CD4-positive, alpha-beta T cell treated with Interferon alpha-2 for 1 hour (primary cell): ENCODE results near the gene ARHGAP26.
A peak's percentile ranks its signal among the peaks of the same experiment; 100 is the strongest.

ENCODE experiments used
- DNase-seq, 2 donors: peaks; one replicate each; pipeline ENCODE4 v3.0.0-alpha.2; 2020 to 2022

ARHGAP26 gene

GRCh38 chr5:143153332-143154119 lies 383.3 kb downstream of the ARHGAP26 start:
- DNase-seq, result no peak

DNA sequence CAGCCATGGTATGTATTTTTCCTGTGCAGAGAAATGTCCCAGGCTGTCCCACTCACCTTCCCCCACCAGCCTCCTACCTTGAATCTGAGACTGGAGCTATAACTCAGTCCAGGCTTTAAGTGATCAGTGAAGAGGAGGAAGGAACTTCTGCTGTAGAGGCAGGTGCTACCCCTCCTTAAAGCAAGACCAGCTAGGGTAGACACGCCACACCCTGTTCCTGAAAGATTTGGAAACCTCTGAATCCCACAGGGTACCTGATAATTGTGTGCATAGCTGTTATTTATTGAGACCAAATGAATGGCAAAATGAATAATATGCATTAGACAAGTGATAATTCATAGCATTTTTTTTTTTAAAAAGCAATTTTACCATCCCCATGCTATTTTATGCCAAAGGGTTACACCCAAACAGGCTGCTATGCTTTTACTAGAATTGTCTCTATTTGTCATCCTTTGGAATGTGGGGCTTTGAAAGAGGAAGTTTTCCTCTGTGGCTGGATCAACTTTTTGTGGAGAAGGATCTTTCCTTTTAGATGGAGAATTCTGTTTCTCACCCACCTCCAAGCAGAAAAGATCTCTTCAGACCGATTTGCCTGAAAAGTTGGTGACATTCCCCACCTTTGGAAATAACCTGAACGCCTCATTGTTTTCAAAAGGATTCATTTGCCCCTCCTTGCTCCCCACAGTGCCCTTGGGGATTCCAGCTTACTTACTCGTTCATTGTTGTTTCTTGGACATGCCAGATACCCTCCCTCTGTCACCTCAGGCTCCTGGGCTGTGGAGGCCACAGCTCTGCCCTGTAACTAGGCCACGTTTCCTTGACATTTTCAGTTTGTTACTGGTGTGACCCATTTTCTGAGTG lies 384.6 kb downstream of the ARHGAP26 start:
- DNase-seq, result no peak

- DNase-seq, result no peak
These were observed 385.3 kb downstream of the ARHGAP26 start for GRCh38 chr5:143155455-143155854.

- DNase-seq, result no peak
These were observed 385.9 kb downstream of the ARHGAP26 start for GRCh38 chr5:143156086-143156485.

DNA sequence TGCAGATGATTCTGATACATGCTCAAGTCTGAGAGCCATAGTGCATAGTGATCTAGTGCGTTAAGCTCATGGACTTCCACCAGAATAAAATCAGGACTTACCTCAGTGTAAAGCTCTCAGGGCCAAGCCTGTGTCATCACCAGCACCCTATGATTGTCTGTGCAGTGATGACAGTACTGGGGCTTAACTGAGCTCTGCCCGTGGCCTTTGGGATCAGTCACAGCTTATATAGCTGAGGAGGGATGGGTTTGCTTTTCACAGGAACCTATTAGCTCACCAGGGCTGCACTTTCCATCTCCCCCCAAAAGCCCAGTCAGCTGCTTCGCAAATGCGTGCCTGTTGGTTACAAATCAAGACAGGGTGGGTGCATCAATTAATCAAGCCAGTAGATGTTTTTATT lies 386.4 kb downstream of the ARHGAP26 start:
- DNase-seq, result no peak

DNA sequence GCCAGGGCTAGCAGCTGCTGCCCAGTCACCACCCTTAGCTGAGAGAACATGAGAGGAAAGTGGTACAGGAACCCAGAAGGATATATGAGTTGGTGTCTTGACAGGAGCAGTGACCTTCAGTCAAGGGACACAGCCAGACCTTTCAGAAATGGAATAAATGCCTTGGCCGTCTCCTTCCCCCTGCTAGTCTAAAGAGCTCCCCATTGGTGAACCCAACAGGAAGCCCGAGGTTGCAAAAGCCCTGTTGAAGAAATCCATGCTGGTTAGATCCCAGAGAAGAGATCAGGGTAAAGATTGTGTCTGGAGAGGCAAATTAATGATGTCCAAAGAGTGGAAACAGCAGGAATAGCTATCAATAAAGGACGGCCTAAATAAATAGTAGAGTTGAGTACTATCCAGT lies 388.9 kb downstream of the ARHGAP26 start:
- DNase-seq, result no peak

- DNase-seq, result peak in 1 of 2 donors; percentile 47
These were observed 391.8 kb downstream of the ARHGAP26 start for GRCh38 chr5:143161885-143162540.

DNA sequence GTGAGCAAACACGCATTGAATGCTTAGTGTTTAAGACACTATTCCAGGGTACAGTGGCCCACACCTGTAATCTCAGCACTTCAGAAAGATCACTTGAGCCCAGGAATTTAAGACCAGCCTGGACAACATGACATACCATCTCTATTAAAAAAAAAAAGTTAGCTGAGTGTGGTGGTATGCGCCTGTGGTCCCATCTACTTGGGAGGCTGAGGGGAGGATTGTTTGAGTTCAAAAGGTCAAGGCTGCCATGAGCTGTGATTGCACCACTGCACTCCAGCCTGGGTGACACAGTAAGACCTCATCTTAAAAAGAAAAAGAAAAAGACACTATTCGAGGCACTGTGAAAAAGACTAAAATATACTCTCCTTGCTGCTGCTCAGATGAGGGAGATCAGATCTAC lies 392.6 kb downstream of the ARHGAP26 start:
- DNase-seq, result no peak

DNA sequence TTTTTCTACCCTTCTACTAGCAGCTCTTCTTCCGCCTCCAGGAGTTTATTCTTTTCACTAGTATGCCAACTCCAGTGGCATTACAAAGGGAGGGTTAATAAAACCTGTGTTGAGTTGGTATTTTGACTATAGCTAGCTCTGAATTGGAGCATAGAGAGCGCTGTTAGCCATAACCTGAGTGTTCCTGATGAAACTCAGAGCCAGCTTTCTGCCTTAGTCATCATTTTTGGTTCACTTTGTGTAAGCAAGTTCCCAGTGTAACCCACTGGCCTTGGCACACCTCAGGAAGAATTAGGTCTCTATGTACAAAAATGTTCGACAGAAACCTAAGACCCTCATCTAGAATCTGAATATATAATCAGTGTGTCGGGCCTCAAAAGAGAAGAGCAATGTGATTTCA lies 394.4 kb downstream of the ARHGAP26 start:
- DNase-seq, result no peak

DNA sequence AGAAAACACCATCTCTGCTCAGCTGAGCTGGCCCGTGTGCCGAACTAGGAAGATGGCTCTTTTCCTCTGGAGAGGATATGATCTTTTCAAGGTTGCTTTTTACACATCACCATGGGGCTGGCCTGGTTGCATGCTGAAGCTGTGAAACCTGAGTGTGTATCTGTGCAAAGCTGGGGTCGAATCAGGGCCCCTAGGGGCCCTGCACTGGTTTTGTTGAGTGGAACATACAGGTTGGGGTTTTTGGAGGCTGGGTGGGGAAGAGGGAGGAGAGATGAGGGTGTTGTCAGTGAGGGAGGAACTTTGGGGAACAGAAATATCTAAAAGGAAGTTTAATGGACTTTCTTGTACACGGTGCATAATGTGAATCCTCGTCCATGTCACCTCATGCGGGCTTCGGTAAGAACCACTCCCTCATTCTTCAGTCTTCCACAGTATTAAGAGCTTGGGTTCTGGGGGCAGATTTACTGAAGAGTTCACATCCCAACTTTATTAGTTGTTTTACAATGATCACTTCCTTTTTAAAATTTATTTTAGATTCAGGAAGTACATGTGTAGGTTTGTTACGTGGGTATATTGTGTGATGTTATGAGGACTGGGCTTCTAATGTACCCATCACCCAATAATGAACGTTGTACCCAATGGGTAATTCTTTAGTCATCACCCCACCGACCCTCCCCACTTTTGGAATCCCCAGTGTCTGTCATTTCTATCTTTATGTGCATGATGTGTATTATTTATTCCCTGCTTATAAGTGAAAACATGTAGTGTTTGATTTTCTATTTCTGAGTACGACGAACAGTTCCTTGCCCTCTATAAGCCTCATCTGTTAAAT lies 395.1 kb downstream of the ARHGAP26 start:
- DNase-seq, result no peak

- no peak for DNase-seq
These were observed 395.9 kb downstream of the ARHGAP26 start for GRCh38 chr5:143166090-143166489.

DNA sequence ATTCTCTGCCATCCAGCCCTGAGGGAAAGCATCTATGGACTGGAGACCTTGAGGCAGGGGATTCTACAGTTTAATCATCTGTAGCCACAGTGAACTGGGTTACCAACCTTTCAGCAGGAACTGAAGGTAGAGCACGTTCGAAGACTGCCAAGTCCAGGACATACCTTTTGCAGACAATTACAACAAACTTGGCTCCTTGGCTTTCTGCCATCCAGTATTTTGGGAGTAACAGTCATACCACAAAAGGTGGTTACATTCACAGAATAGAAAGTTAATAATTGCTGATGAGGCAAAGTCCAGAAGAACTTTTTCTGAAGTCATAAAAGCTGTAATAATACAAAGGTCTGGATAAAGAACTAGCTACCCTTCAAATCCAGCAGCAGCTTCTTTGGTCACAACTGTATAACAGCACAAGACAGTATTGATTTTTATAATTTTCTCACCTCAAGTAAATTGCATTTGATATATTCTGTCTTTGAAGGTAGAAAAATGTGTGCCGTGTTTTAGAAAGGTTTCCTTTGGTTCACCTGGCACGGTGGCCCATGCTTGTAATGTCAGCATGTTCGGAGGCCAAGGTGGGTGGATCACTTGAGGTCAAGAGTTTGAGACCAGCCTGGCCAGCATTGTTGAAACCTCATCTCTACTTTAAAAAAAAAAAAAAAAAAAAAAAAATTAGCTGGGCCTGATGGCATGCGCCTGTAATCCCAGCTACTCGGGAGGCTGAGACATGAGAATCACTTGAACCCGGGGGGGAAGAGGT lies 396.7 kb downstream of the ARHGAP26 start:
- no peak for DNase-seq

DNA sequence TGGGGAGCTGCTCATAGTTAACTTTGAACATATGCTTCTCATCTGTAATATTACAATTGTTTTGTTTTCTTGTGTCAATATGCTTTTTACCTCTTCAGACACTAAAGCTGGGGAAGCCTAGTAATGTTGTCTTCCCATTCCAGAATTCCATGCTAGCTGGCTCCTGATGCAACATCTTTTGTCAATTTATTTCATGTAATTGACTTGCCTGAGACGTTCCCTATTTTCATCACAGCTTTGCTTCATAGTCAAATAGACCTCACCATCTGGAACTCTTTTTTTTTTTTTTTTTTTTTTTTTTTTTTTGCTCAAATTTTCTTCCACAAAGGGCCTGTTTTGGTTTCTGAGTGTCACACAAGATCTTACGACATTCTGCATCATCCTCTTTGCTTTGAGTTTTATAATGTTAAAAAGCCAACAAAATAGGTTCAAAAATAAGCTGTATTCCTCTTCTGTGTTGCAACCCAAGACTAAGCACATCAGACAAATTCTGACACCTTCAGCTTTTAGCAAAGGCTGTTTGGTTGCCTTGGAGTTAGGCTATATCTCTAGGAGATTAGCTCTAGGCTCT lies 398.1 kb downstream of the ARHGAP26 start:
- DNase-seq, result no peak

- DNase-seq, result no peak
These were observed 399.0 kb downstream of the ARHGAP26 start for GRCh38 chr5:143168921-143169810.

GRCh38 chr5:143170104-143170503 lies 399.9 kb downstream of the ARHGAP26 start:
- no peak for DNase-seq

DNA sequence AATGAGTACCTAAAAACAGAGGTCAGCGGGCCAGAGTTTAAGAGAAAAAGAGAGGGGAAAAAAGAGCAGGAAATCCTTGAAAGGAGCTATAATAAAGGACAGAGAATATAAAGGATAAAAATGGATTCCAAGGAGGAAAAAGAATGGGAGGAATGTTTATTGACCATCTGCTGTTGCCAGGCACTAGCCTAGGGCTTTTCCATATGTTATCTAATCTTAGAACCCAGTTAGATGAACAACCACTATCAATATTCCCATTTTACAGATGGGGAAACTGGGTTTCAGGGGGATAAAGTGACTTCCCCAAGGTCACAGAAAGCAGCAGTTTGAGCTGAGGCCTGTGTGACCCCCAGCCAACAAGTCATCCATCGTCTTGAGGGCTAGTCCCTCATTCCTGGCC lies 400.8 kb downstream of the ARHGAP26 start:
- DNase-seq, result no peak

DNA sequence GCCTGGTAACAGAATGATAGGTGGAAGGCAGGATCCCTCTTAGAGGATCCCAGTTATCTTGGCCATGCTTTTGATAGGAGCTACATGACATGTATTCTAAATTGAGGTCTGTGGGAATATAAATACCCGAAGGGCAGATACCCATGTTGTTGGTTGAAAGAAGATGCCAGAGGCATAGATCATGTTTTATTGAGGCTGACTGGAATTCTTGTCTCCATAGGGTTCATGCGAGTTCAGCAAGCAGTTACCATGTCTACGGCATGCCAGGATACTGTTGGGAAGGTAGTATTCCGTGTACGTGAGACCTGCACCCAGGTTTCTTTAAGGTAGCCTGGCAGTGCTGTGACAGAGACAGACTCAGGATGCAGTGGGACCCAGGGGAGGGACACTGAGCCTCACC lies 402.6 kb downstream of the ARHGAP26 start:
- no peak for DNase-seq

GRCh38 chr5:143173139-143173889 lies 403.1 kb downstream of the ARHGAP26 start:
- DNase-seq, result no peak

DNA sequence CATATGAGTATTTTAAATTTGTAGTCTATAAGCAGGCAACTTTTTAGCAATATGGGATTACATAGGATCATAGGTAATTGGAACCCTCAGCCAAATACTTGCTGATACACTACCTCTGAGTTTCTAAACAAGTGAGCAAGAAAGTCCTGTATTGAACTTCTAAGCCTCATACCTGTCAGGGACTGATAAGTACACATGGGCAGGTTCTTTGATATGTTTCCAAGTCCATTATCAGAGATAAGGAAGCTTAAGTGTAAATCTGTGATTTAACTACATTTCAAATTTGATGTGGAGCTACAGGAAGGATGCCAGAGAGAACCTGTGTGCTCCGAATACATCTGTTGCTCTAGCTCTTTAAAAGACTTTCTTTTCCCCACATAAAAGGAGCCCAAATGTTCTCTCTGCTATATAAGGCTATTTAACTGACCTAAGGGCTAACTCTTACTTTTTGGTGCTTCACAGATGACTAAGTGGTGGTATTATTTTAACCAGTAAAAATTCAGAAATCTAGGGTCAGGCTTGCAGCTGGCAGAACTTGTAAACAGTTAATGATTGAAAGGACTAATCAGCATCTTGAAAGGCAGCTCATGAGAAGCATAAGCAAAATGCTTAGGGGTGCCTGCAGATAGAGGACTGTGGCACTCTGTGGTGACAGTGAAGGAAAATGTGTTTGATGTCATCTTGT lies 404.7 kb downstream of the ARHGAP26 start:
- no peak for DNase-seq
